Gastroesophageal sphincter (tissue), 4 donors: ENCODE measurements around the gene NME8. TPM values are rescaled to one million over a fixed set of nuclear protein-coding genes. Genes with fewer than 3 reads are reported as not detected.

Source experiments
- ATAC-seq: fragments of 150-250 bp; one replicate; pipeline ENCODE4 v1.9.1; 2016; ENCODE audit warnings: mild to moderate bottlenecking, moderate library complexity
- H3K27ac ChIP-seq, 4 donors: fragments of 200-600 bp; sonication (generic) in 3 of 4; 1 replicate in 3 of 4; 2 replicates in 1 of 4; pipeline ENCODE4 v1.5.1; 2016 to 2019
- H3K27me3 ChIP-seq: fragments of 200-600 bp; sonication (generic); one replicate; pipeline ENCODE4 v1.5.1; 2019
- H3K36me3 ChIP-seq, 2 donors: fragments of 200-600 bp; sonication (generic); one replicate each; pipeline ENCODE4 v1.5.1; 2019; ENCODE audit warnings: control low read depth in 1 of 2
- H3K4me1 ChIP-seq, 3 donors: fragments of 200-600 bp; sonication (generic); 1 replicate in 2 of 3; 2 replicates in 1 of 3; pipeline ENCODE4 v1.5.1; 2016 to 2019; ENCODE audit warnings: control low read depth in 2 of 3
- H3K4me3 ChIP-seq, 2 donors: fragments of 200-600 bp; sonication (generic); one replicate each; pipeline ENCODE4 v1.5.1; 2019; ENCODE audit warnings: mild to moderate bottlenecking in 1 of 2, moderate library complexity in 1 of 2
- H3K9me3 ChIP-seq, 3 donors: fragments of 200-600 bp; sonication (generic); one replicate each; pipeline ENCODE4 v1.5.1; 2017 to 2019; ENCODE audit warnings: control low read depth in 2 of 3
- EP300 ChIP-seq: sonication (generic); formaldehyde crosslinking; IDR thresholded peaks from one replicate; pipeline ENCODE4 v1.6.1; 2017; ENCODE audit warnings: antibody characterized with exemption, mild to moderate bottlenecking
- POLR2A ChIP-seq, 2 donors: fragments of 450-650 bp; IDR thresholded peaks; one replicate each; pipeline ENCODE4 v1.6.1; 2017; ENCODE audit warnings: antibody characterized with exemption in 2 of 2, mild to moderate bottlenecking in 2 of 2, moderate library complexity in 1 of 2
- POLR2AphosphoS5 ChIP-seq: sonication (generic); formaldehyde crosslinking; IDR thresholded peaks from one replicate; pipeline ENCODE4 v1.6.1; 2017; ENCODE audit warnings: antibody characterized with exemption
- WGBS, 2 donors: methylation state at CpG; one replicate each; pipeline ENCODE4 v1.1.5; 2018; ENCODE audit warnings: low coverage in 1 of 2; 5-methylcytosine and 5-hydroxymethylcytosine counted together
- total RNA-seq, 4 donors: library from RNA; depleted of rRNA; stranded (reverse); fragments of >200 nt; gene quantifications; one replicate each; pipeline ENCODE4 v1.1.0, GENCODE V29; 2016
- TF ChIP-seq, protein P1 (sequence below), 4 experiments: fragments of 200-600 bp in 2 of 4; fragments of 450-650 bp in 2 of 4; sonication (generic) in 1 of 4; IDR thresholded peaks; one replicate each; pipeline ENCODE4 v1.5.1; 2017 to 2019; ENCODE audit warnings: antibody characterized with exemption in 4 of 4, mild to moderate bottlenecking in 2 of 4, moderate library complexity in 2 of 4

The NME8 gene
- total RNA-seq, 4 donors from 2014 or later = 2.8 TPM; not detected in 3

GRCh38 chr7:37930226-37930948, 82.0 kb downstream of the NME8 start:
- Histone ChIP-seq H3K27me3 (no peaks in the 10 kb centered on the region), H3K4me1 (no peaks in the 10 kb centered on the region), H3K9me3 (peaks cover 0 to 12% (median 0%) of the 10 kb centered on the region in 3 donors), H3K4me3 (no peak overlapping the region), H3K36me3 (no peaks in the 10 kb centered on the region), H3K27ac (no peak overlapping the region)
- no peak for TF ChIP-seq POLR2A (IDR thresholded peaks at IDR 0.05)
- no peak for TF ChIP-seq EP300
- TF ChIP-seq POLR2AphosphoS5 = no peak
- TF ChIP-seq, protein P1, sequence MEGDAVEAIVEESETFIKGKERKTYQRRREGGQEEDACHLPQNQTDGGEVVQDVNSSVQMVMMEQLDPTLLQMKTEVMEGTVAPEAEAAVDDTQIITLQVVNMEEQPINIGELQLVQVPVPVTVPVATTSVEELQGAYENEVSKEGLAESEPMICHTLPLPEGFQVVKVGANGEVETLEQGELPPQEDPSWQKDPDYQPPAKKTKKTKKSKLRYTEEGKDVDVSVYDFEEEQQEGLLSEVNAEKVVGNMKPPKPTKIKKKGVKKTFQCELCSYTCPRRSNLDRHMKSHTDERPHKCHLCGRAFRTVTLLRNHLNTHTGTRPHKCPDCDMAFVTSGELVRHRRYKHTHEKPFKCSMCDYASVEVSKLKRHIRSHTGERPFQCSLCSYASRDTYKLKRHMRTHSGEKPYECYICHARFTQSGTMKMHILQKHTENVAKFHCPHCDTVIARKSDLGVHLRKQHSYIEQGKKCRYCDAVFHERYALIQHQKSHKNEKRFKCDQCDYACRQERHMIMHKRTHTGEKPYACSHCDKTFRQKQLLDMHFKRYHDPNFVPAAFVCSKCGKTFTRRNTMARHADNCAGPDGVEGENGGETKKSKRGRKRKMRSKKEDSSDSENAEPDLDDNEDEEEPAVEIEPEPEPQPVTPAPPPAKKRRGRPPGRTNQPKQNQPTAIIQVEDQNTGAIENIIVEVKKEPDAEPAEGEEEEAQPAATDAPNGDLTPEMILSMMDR (IDR thresholded peaks at IDR 0.05) = no peak
- ATAC-seq = no peak
- WGBS, 2 donors = 86 to 92% methylated on average over 2 to 5 of the region's 5 CpGs

- Histone ChIP-seq H3K4me1 (no peaks in the 10 kb centered on the region), H3K27me3 (no peaks in the 10 kb centered on the region), H3K9me3 (peaks cover 0 to 10% (median 0%) of the 10 kb centered on the region in 3 donors), H3K27ac (no peak overlapping the region), H3K36me3 (no peaks in the 10 kb centered on the region), H3K4me3 (no peak overlapping the region)
- 64 to 71% methylated on average over 2 of the region's 2 CpGs for WGBS, 2 donors
- no peak for TF ChIP-seq POLR2A (IDR thresholded peaks at IDR 0.05)
- TF ChIP-seq POLR2AphosphoS5 = no peak
- no peak for TF ChIP-seq EP300
- TF ChIP-seq, protein P1 (IDR thresholded peaks at IDR 0.05) = no peak
- ATAC-seq = no peak
Measured at GRCh38 chr7:37932543-37932942, 84.1 kb downstream of the NME8 start.

- H3K4me3 ChIP-seq = no peak overlapping the region
- no peak for ATAC-seq
- 87 to 88% methylated on average over 9 of the region's 9 CpGs for WGBS, 2 donors
- TF ChIP-seq POLR2A (IDR thresholded peaks at IDR 0.05) = no peak
- no peak for TF ChIP-seq POLR2AphosphoS5
- no peak for TF ChIP-seq EP300
- TF ChIP-seq, protein P1 (IDR thresholded peaks at IDR 0.05) = no peak
- peaks cover 0 to 10% (median 0%) of the 10 kb centered on the region in 3 donors for H3K9me3 ChIP-seq
- no peaks in the 10 kb centered on the region for H3K4me1 ChIP-seq
- H3K27me3 ChIP-seq = no peaks in the 10 kb centered on the region
- no peak overlapping the region for H3K27ac ChIP-seq
- H3K36me3 ChIP-seq = no peaks in the 10 kb centered on the region
Measured at GRCh38 chr7:37933018-37933566, 84.7 kb downstream of the NME8 start.

- TF ChIP-seq EP300 = no peak
- no peak for TF ChIP-seq POLR2AphosphoS5
- TF ChIP-seq POLR2A (IDR thresholded peaks at IDR 0.05) = no peak
- TF ChIP-seq, protein P1 (IDR thresholded peaks at IDR 0.05) = no peak
- WGBS, 2 donors = 34 to 50% methylated on average over 8 to 10 of the region's 12 CpGs
- H3K36me3 ChIP-seq = no peaks in the 10 kb centered on the region
- peaks cover 0 to 5% (median 0%) of the 10 kb centered on the region in 3 donors for H3K9me3 ChIP-seq
- H3K27me3 ChIP-seq = no peaks in the 10 kb centered on the region
- no peak overlapping the region for H3K4me3 ChIP-seq
- H3K4me1 ChIP-seq = peaks cover 0 to 23% (median 0%) of the 10 kb centered on the region in 3 donors
- peak overlapping the region in 3 of 4 donors; percentile 65 for H3K27ac ChIP-seq
- ATAC-seq = peak; percentile 66
Measured at GRCh38 chr7:37942934-37943610, 94.7 kb downstream of the NME8 start.
